Activated CD4-positive, CD25-positive, alpha-beta regulatory T cell treated with anti-CD3 and anti-CD28 coated beads, Interleukin-2, amount 50 U/mL, for 24 hours (primary cell): ENCODE results near the gene KLHL26.
"Not testable (repeated sequence)": the region's sequence is repeated elsewhere in the genome, so short reads cannot be mapped to it uniquely, and the experiment has no call there.

Source experiments
- ATAC-seq, 2 donors: fragments of 150-1000 bp; cut with Tn5 transposase; one replicate each; pipeline ENCODE4 v1.10.0; 2021; ENCODE audit warnings: mild to moderate bottlenecking in 1 of 2, moderate library complexity in 1 of 2

The KLHL26 gene

DNA sequence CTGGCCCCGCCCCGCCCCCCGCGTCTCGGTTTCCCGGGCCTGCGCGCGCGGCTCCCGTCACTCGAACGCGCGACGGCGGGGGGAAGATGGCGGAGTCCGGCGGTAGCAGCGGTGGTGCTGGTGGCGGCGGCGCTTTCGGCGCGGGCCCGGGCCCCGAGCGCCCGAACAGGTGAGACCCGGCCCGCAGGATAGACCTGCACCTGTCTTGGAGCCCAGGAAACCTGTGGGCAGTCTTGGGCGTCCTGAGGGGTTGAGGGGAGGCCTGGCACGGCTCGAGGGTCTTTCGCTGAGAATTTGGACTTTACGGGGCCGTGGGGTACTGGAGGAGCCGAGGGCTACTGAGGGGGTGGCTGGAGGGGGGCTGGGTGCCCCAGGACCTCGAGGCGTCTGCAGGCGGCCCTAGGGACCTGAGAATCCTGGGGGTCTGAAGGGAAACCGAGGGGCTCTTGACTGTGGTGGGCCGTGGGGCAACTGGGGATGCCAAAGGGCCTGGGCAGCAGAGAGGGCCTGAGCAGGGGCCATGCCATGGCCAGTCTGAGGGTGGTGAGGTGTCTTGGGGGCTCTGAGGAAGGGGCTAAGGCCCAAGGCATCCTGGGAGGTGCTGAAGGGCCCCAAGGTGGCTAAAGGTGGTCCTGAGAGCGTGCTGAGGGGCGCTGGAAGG is at the start of gene KLHL26:
Gene KLHL26, plus strand, starts transcription at position 60 of the 661 bp plus-strand sequence. Its CDS starts 27 bp downstream, at position 87.
- ATAC-seq, result no peak

- no peak for ATAC-seq
Measured at GRCh38 chr19:18587561-18587960, 49.3 kb upstream of the KLHL26 start.

- peak in 1 of 2 donors; percentile 1 for ATAC-seq
Measured at GRCh38 chr19:18587962-18588610, 48.7 kb upstream of the KLHL26 start.

- peak; percentile 86 to 87 for ATAC-seq
Measured at GRCh38 chr19:18588611-18589379, 48.0 kb upstream of the KLHL26 start, which contains the start of gene REX1BD. Gene REX1BD (plus strand): TSS chr19:18588798. CDS start chr19:18588802, 4 bp downstream.

GRCh38 chr19:18589380-18590272 is 47.2 kb upstream of the KLHL26 start:
- ATAC-seq, result peak; percentile 50 to 59

DNA sequence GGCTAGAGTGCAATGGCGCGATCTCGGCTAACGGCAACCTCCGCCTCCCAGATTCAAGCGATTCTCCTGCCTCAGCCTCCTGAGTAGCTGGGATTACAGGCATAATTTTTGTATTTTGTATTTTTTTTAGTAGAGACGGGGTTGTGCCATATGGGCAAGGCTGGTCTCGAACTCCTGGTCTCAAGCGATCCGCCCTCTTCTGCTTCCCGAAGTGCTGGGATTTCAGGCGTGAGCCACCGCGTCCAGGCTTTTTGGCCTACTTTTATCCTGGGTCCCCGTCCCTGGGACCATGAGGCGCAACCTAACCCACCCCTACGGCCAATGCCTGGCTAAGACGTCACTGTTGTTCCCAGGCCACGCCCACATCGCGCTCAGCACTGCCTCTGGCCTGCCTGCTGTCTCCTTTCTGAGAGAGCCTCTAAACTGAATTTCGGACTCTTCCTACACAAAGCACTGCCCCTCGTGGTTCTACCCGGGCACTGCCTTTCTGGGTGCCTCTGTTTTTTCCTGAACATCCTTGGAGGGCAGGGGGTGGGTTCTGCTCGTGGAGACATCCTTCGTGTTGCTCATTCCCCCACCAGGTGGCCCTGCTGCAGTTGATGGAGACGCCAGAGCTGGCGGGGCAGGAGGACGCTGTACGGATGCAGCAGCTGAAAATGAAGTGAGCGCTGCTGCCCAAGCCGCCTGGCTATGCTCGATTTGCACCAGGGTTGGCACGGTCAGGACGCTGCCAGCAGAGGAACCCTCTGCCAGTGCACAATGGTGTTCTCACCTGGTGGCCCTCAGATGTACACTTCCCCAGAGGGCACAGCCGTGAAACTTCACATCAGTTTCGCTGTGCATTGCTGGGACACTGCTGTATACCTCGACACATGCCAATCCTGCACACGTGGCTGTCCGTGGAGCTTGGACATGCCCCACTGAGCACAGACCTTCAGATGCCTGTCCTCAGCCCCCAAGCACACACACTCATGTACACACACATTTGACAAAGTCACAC is 46.3 kb upstream of the KLHL26 start:
- ATAC-seq, result no peak

GRCh38 chr19:18591735-18592385 is 45.0 kb upstream of the KLHL26 start:
- ATAC-seq, result no peak

- ATAC-seq, result not testable (repeated sequence)
Measured at GRCh38 chr19:18592732-18593131, 44.1 kb upstream of the KLHL26 start.

GRCh38 chr19:18593367-18594095 is 43.3 kb upstream of the KLHL26 start:
- ATAC-seq, result no peak

- ATAC-seq, result peak; percentile 71 to 74
Measured at GRCh38 chr19:18594096-18594823, 42.6 kb upstream of the KLHL26 start.

DNA sequence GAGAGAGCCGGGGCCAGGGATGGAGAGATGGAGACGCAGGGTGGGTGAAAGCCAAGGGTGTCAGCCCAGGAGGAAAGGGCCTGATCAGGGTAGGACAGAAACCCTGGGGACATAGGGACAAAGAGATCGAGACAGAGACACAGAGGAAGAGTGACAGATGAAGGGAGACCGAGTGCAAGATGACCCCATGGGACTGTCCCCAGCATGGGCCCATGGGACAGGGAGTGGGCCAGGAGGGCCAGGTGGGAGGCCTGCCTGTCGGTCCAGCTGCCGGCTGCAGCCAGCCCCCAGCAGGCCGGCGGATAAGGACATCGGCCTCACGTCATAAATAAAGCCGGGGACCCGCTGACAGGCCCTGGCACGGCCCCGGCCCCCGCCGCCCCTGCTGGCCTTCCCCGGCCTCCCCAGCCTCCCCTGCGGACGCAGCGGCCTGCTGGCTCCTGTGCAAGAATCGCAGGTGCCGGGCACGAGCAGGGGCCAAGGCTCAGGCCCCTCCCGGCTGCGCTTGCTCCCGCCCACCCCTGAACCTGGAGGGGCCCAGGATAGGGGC is 41.9 kb upstream of the KLHL26 start:
- ATAC-seq, result no peak

GRCh38 chr19:18595475-18595874 is 41.4 kb upstream of the KLHL26 start:
- no peak for ATAC-seq

- no peak for ATAC-seq
Measured at GRCh38 chr19:18596752-18597157, 40.1 kb upstream of the KLHL26 start.

- no peak for ATAC-seq
Measured at GRCh38 chr19:18597809-18598660, 38.8 kb upstream of the KLHL26 start.

DNA sequence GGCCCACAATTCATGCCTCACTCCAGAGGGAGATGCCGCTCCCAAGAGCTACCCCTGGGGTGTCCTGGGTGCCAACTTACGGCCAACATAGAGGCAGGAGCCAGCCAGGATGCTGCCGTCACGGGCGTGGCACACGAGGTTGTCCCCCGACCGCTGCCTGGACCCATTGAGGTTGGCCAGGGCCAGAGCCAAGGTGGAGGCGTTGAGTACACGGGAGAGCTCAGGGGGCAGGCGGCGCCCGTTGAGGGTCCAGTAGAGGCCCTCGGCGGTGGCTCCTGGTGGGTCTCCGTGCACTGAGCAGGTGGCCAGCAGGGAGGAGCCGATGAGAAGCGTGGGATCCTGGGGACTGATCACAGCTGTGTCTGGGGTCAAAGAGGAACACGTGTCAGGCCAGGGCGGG is 37.3 kb upstream of the KLHL26 start:
- no peak for ATAC-seq

- not testable (repeated sequence) for ATAC-seq
Measured at GRCh38 chr19:18600692-18601397, 36.0 kb upstream of the KLHL26 start.

DNA sequence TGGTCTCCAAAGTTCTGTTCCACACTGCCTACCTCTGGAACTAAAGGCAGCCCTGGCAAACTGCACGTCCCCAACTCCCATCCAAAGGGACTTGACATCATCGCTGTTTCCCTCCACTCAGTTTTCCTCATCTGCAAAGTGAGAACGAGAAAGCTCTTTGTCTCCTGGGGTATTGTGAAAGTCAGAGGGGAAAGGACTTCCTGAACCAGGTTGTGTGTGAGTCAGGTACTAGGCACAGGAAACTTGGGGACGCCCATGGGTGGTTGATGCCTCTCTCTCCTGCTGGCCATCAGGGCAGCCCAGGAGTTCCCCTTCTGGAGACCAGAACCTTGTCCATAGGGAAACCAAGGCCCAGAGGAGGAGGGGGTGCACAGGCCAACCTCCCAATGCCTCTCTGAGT is 35.0 kb upstream of the KLHL26 start:
- ATAC-seq, result no peak
